HepG2 (cell line): ENCODE results near the gene IER5L. TPM values are rescaled to one million over a fixed set of nuclear protein-coding genes. Genes with fewer than 3 reads are reported as not detected.
A peak's percentile ranks its signal among the peaks of the same experiment; 100 is the strongest.

Experiments
- CENPX ChIP-seq: sonication (generic); formaldehyde crosslinking; IDR thresholded peaks from 2 replicates; pipeline ENCODE4 v1.9.0; 2021; ENCODE audit warnings: mild to moderate bottlenecking, missing genetic modification reagents, moderate library complexity
- GABPB1 ChIP-seq: IDR thresholded peaks from 2 replicates; pipeline ENCODE4 v1.6.1; 2016; ENCODE audit warnings: mild to moderate bottlenecking, missing genetic modification reagents, moderate library complexity, missing compliant biosample characterization
- GRHL1 ChIP-seq: sonication (generic); formaldehyde crosslinking; conservative IDR thresholded peaks from 2 replicates; pipeline ENCODE4 v1.8.0; 2022; ENCODE audit warnings: missing genetic modification reagents
- MNT ChIP-seq: fragments of 450-650 bp; IDR thresholded peaks from 2 replicates; pipeline ENCODE4 v1.6.1; 2016
- MTF2 ChIP-seq: sonication (generic); formaldehyde crosslinking; IDR thresholded peaks from 2 replicates; pipeline ENCODE4 v1.5.0; 2020; ENCODE audit warnings: missing genetic modification reagents, borderline replicate concordance
- NFYC ChIP-seq: IDR thresholded peaks from 2 replicates; pipeline ENCODE4 v1.6.1; 2016; ENCODE audit warnings: missing genetic modification reagents, missing compliant biosample characterization
- SKI ChIP-seq: fragments of 450-650 bp; IDR thresholded peaks from one replicate; pipeline ENCODE4 v1.6.1; 2018; ENCODE audit warnings: mild to moderate bottlenecking; ENCODE audit not compliant: partially characterized antibody
- SYNCRIP ChIP-seq: fragments of 200-400 bp; formaldehyde crosslinking; IDR thresholded peaks from 2 replicates; pipeline ENCODE4 v1.6.1; 2018; ENCODE audit warnings: mild to moderate bottlenecking, low read depth, low read length; ENCODE audit not compliant: insufficient read depth
- TEAD3 ChIP-seq: optimal IDR thresholded peaks from 2 replicates; pipeline ENCODE3; 2016; ENCODE audit warnings: borderline replicate concordance
- THAP11 ChIP-seq: IDR thresholded peaks from 2 replicates; pipeline ENCODE4 v1.6.1; 2016; ENCODE audit warnings: missing biosample characterization, missing genetic modification reagents
- ZFP36L1 ChIP-seq: sonication (generic); formaldehyde crosslinking; IDR thresholded peaks from 2 replicates; pipeline ENCODE4 v1.8.0; 2022; ENCODE audit warnings: mild to moderate bottlenecking, missing genetic modification reagents, moderate library complexity
- ZNF546 ChIP-seq: sonication (generic); formaldehyde crosslinking; conservative IDR thresholded peaks from 2 replicates; pipeline ENCODE4 v1.8.1; 2023; ENCODE audit warnings: mild to moderate bottlenecking, missing genetic modification reagents
- ZNF761 ChIP-seq: sonication (generic); formaldehyde crosslinking; conservative IDR thresholded peaks from 2 replicates; pipeline ENCODE4 v1.4.0; 2020; ENCODE audit warnings: mild to moderate bottlenecking, missing genetic modification reagents
- polyA plus RNA-seq, 8 experiments: library from polyadenylated mRNA; depleted of rRNA in 3 of 8; stranded (reverse) in 7 of 8; unstranded in 1 of 8; fragments of >200 nt; fragmentation: Illumina TruSeq in 4 of 8; extraction: Trizol in 4 of 8; gene quantifications; 2 replicates each; pipeline versions ENCODE4 v1.2.1 to v1.2.3, GENCODE V29; 2011 to 2016; ENCODE audit warnings: low read depth in 4 of 8, missing spikeins in 1 of 8, mixed read lengths in 1 of 8; ENCODE audit not compliant: insufficient read depth in 1 of 8
- total RNA-seq, 5 experiments: library from RNA; depleted of rRNA; stranded (reverse); fragments of >200 nt; fragmentation: Illumina TruSeq; extraction: Trizol; gene quantifications; 2 replicates each; pipeline ENCODE4 v1.2.3, GENCODE V29; 2016; ENCODE audit warnings: low read depth in 1 of 5
- TF ChIP-seq, protein P1 (sequence below): sonication (generic); formaldehyde crosslinking; IDR thresholded peaks from 2 replicates; pipeline ENCODE4 v1.8.1; 2023; ENCODE audit warnings: mild to moderate bottlenecking, missing genetic modification reagents
- TF ChIP-seq, protein P2 (sequence below), 2 experiments: sonication (generic) in 1 of 2; formaldehyde crosslinking in 1 of 2; IDR thresholded peaks; 2 replicates each; pipeline versions ENCODE4 v1.4.0 to v1.6.1; 2018 to 2020; ENCODE audit warnings: missing genetic modification reagents in 2 of 2, borderline replicate concordance in 1 of 2, low read depth in 1 of 2, mild to moderate bottlenecking in 1 of 2, missing biosample characterization in 1 of 2
- TF ChIP-seq, protein P3 (sequence below): sonication (generic); formaldehyde crosslinking; IDR thresholded peaks from 2 replicates; pipeline ENCODE4 v1.5.0; 2020; ENCODE audit warnings: mild to moderate bottlenecking, missing genetic modification reagents
- TF ChIP-seq, protein P4 (sequence below), 2 experiments: fragments of 450-650 bp in 1 of 2; sonication (generic) in 1 of 2; formaldehyde crosslinking; IDR thresholded peaks; 2 replicates each; pipeline versions ENCODE4 v1.5.0 to v1.8.0; 2020 to 2022; ENCODE audit warnings: mild to moderate bottlenecking in 1 of 2, missing genetic modification reagents in 1 of 2

The IER5L gene
- total and polyA plus RNA-seq, 2 of the 13 experiments (the other 11 are each of a cell fraction or from before 2014, with no cell fraction given) = 1.8 to 3.3 TPM

- TF ChIP-seq MNT (no peak), SKI (no peak), GRHL1 (no peak), CENPX (CRISPR knock-in tag) (no peak), MTF2 (no peak), ZNF546 (CRISPR knock-in tag) (no peak), GABPB1 (CRISPR knock-in tag) (peak; percentile 38), ZNF761 (CRISPR knock-in tag) (no peak), THAP11 (no peak), SYNCRIP (no peak), NFYC (CRISPR knock-in tag) (no peak), TEAD3 (no peak), ZFP36L1 (CRISPR knock-in tag) (no peak)
- TF ChIP-seq, protein P1, sequence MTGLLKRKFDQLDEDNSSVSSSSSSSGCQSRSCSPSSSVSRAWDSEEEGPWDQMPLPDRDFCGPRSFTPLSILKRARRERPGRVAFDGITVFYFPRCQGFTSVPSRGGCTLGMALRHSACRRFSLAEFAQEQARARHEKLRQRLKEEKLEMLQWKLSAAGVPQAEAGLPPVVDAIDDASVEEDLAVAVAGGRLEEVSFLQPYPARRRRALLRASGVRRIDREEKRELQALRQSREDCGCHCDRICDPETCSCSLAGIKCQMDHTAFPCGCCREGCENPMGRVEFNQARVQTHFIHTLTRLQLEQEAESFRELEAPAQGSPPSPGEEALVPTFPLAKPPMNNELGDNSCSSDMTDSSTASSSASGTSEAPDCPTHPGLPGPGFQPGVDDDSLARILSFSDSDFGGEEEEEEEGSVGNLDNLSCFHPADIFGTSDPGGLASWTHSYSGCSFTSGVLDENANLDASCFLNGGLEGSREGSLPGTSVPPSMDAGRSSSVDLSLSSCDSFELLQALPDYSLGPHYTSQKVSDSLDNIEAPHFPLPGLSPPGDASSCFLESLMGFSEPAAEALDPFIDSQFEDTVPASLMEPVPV (CRISPR knock-in tag) = no peak
- TF ChIP-seq, protein P2, sequence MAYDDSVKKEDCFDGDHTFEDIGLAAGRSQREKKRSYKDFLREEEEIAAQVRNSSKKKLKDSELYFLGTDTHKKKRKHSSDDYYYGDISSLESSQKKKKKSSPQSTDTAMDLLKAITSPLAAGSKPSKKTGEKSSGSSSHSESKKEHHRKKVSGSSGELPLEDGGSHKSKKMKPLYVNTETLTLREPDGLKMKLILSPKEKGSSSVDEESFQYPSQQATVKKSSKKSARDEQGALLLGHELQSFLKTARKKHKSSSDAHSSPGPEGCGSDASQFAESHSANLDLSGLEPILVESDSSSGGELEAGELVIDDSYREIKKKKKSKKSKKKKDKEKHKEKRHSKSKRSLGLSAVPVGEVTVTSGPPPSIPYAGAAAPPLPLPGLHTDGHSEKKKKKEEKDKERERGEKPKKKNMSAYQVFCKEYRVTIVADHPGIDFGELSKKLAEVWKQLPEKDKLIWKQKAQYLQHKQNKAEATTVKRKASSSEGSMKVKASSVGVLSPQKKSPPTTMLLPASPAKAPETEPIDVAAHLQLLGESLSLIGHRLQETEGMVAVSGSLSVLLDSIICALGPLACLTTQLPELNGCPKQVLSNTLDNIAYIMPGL (CRISPR knock-in tag; IDR thresholded peaks at IDR 0.05; ENCODE audit: borderline replicate concordance in 1 of 2, low read depth in 1 of 2) = peak in 1 of 2 experiments; percentile 39; a peak in 1 of 4 replicates
- TF ChIP-seq, protein P3, sequence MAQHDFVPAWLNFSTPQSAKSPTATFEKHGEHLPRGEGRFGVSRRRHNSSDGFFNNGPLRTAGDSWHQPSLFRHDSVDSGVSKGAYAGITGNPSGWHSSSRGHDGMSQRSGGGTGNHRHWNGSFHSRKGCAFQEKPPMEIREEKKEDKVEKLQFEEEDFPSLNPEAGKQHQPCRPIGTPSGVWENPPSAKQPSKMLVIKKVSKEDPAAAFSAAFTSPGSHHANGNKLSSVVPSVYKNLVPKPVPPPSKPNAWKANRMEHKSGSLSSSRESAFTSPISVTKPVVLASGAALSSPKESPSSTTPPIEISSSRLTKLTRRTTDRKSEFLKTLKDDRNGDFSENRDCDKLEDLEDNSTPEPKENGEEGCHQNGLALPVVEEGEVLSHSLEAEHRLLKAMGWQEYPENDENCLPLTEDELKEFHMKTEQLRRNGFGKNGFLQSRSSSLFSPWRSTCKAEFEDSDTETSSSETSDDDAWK (CRISPR knock-in tag) = no peak
- TF ChIP-seq, protein P4, sequence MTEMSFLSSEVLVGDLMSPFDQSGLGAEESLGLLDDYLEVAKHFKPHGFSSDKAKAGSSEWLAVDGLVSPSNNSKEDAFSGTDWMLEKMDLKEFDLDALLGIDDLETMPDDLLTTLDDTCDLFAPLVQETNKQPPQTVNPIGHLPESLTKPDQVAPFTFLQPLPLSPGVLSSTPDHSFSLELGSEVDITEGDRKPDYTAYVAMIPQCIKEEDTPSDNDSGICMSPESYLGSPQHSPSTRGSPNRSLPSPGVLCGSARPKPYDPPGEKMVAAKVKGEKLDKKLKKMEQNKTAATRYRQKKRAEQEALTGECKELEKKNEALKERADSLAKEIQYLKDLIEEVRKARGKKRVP (CRISPR knock-in tag; IDR thresholded peaks at IDR 0.05) = no peak
Measured at GRCh38 chr9:129131300-129132145, 46.5 kb downstream of the IER5L start (continued).
